Fibroblast of pulmonary artery (primary cell): ENCODE data around the gene KCNK2.

Source experiments
- DNase-seq: peaks from one replicate; pipeline ENCODE4 v3.0.0-alpha.2; 2010; ENCODE audit warnings: low read depth
- H3K4me3 ChIP-seq: replicated peaks from 2 replicates; pipeline ENCODE4 v1.5.1; 2011; ENCODE audit warnings: low read depth, mild to moderate bottlenecking, control low read depth, low read length, moderate library complexity
- TF ChIP-seq, protein P1 (sequence below): IDR thresholded peaks from 2 replicates; pipeline ENCODE4 v1.5.1; 2011; ENCODE audit warnings: mild to moderate bottlenecking, control low read depth, low read length, inconsistent platforms; ENCODE audit errors: missing control alignments

The KCNK2 gene

GRCh38 chr1:215094381-215094780 lies 11.8 kb downstream of the KCNK2 start:
- TF ChIP-seq, protein P1, sequence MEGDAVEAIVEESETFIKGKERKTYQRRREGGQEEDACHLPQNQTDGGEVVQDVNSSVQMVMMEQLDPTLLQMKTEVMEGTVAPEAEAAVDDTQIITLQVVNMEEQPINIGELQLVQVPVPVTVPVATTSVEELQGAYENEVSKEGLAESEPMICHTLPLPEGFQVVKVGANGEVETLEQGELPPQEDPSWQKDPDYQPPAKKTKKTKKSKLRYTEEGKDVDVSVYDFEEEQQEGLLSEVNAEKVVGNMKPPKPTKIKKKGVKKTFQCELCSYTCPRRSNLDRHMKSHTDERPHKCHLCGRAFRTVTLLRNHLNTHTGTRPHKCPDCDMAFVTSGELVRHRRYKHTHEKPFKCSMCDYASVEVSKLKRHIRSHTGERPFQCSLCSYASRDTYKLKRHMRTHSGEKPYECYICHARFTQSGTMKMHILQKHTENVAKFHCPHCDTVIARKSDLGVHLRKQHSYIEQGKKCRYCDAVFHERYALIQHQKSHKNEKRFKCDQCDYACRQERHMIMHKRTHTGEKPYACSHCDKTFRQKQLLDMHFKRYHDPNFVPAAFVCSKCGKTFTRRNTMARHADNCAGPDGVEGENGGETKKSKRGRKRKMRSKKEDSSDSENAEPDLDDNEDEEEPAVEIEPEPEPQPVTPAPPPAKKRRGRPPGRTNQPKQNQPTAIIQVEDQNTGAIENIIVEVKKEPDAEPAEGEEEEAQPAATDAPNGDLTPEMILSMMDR, result no peak
- no peak overlapping the region for H3K4me3 ChIP-seq
- no peak for DNase-seq

DNA sequence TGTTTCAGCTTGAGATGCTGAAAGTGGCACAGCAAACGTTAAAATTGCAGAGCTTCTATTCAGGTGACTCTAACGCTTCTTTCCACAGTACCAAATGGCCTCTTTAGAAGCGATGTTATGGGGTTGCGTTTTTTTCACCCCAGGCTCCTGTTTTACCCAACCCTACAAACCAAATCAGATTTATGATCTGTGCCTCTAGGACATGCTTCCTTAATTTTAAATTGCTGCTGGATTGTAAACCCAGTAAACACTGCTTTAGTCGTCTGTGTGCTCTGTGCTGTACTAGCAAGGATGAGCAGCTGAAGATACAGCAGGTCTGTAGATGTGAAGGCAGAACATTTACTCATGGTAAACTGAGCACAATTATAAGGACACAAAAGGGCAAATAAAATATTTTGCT lies 13.0 kb downstream of the KCNK2 start:
- TF ChIP-seq, protein P1, result no peak
- DNase-seq, result no peak
- H3K4me3 ChIP-seq, result no peak overlapping the region

DNA sequence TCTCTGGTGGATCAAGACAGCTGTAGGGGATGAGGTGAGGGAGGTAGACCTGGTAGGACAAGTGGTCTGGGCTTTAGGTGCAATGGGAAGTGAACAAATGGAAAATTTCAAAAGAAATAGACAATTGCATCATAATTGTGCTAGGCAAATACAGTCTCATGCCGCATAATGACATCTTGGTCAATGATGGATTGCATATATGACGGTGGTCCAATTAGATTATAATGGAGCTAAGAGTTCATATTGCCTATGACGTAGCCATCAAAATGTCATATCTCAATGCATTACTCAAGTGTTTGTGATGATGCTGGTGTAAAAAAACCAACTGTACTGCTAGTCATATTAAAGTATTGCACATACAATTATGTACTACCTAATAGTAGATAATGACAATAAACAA lies 19.0 kb downstream of the KCNK2 start:
- no peak overlapping the region for H3K4me3 ChIP-seq
- TF ChIP-seq, protein P1, result no peak
- DNase-seq, result no peak

DNA sequence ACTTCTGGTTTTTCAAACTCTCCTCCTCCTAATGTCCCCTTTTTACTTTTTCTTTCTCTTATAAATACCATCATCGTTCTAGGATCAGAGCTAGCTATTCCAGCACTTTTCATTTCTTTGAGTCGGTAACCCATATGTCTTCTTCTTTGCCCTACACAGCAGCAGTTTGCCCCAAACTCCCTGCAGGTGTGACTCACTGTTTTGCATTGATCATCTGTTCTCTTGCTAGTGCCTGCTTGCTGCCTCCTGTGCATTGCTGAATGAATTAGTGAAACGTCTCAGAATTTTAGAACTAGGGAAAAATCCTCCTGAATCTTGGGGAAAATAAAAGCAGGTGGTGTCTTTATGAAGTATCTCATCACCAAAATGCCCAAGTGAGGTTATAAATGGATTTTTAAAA lies 21.7 kb downstream of the KCNK2 start:
- no peak for DNase-seq
- H3K4me3 ChIP-seq, result no peak overlapping the region

DNA sequence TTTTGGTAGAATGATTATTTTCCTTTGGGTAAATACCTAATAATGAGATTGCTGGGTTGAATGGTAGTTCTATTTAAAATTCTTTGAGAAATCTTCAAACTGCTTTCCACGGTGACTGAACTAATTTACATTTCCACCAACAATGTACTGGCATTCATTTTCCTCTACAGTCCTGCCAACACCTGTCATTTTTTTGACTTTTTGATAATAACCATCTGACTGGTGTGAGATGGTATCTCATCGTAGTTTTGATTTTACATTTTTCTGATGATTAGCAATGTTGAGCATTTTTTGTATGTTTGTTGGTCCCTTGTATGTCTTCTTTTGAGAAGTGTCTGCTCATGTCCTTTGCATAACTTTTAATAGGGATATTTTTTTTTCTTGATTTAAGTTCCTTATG lies 23.5 kb downstream of the KCNK2 start:
- TF ChIP-seq, protein P1, result no peak
- H3K4me3 ChIP-seq, result no peak overlapping the region
- no peak for DNase-seq

More for the DNA sequence above, 21.7 kb downstream of the KCNK2 start:
- TF ChIP-seq, protein P1, result no peak

DNA sequence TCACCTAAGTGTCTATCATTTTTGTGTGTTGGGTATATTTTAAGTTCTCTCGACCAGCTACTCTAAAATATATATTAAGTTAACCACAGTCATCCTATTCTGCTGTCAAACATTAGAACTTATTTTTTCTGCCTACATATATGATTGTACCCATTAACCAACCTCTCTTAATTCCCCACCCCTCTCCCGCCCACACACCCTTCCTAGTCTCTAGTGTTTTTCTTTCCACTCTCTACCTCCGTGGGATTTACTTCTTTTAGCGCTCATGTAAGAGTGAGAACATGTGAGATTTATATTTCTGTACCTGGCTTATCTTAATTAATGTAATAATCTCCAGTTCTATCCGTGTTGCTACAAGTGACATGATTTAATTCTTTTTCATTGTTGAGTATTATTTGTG lies 26.6 kb downstream of the KCNK2 start:
- no peak for DNase-seq
- TF ChIP-seq, protein P1, result no peak
- H3K4me3 ChIP-seq, result no peak overlapping the region

DNA sequence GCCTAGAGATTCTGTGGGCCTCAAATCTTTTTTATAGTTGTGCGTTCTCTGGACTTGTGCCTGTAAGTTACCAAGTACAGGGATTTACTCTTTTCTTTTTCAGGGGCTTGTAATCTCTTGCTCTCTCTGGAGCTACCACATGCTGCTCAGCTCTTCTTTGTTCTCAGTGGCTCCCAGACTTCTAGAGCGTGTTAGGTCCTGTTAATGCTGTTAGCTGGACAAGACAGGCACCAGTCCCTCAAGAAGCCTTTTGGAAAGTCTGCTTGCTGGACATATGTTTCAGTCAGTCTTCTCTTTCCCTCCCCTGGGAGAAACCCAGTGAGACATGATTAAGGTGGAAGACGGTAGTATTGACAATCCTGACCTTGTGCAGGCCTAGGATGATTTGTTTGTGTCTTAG lies 29.4 kb downstream of the KCNK2 start:
- TF ChIP-seq, protein P1, result no peak
- no peak overlapping the region for H3K4me3 ChIP-seq
- DNase-seq, result no peak
